HG02588 (cell line): ENCODE measurements around the gene MYO5B.

Source experiments
- ATAC-seq: cut with Tn5 transposase; IDR thresholded peaks from one replicate; pipeline ENCODE4 v1.9.1; 2021; ENCODE audit warnings: mild to moderate bottlenecking, moderate library complexity; ENCODE audit not compliant: unreplicated experiment

Gene MYO5B

DNA sequence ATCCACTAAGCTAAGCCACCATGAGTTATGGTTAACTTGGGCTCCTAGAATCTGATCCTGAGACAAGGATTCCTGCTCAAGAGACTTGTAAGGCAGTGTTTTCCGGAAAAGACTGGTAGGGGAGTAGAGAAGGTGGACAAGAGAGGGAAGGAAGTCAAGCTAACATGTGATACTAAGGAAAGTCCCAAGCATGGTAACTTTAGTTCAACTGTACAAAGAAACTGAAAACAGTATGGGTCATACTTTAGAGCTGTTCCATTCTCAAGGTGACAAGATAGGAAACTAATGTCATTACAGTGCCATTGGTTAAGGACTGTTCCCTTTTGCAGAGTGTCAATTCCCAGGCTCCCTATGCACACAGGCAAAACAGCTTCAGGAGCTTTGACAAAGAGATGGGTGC lies 5.8 kb downstream of the MYO5B start:
- no peak for ATAC-seq

DNA sequence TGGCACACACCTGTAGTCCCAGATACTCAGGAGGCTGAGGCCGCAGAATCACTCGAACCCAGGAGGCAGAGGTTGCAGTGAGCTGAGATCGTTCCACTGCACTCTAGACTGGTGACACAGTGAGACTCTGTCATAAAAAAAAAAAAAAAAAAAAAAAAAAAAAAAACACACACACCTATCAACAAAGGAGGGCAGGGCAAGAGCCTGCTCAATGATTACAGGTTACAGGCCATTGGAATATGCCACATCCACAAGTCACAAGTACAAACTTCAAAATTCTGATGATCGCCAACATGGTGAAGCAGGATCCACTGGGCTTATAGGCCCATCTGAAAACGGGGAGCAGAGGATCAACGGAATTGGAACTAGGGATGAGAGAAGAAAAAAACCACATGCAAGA lies 6.3 kb downstream of the MYO5B start:
- ATAC-seq, result no peak

DNA sequence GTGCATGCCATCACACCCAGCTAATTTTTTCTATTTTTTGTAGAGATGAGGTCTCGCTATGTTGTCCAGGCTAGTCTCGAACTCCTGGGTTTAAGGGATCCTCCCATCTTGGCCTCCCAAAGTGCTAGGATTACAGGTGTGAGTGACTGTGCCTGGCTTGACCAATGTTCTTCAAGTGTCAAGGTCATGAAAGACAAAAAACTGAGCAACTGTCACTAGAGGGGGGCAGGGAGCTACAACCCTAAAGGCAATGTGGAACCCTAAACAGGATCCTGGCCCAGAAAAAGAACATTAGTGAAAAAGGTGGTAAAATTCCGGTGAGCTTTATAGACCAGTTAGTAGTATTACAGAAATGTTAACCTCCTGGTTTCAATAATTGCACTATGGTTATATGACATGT lies 7.3 kb downstream of the MYO5B start:
- ATAC-seq, result no peak

DNA sequence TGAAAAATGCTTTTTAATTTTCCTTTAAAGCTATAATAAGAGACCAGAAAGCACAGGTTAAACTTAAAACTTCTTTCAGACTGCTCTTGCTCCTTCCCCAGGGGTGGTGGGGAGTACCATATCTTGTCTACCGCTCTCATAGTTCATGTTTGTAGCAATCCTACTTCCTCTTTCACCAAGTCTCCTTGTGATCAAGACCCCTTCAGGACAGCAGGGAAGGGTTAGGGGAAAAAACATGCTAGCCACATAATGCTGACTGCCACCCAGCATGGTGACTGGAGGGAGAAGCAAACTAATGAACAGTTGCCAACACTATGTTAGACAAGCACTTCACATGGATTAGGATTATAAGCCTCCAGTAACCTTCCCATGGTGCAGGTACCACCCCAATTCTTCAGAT lies 8.6 kb downstream of the MYO5B start:
- ATAC-seq, result no peak

DNA sequence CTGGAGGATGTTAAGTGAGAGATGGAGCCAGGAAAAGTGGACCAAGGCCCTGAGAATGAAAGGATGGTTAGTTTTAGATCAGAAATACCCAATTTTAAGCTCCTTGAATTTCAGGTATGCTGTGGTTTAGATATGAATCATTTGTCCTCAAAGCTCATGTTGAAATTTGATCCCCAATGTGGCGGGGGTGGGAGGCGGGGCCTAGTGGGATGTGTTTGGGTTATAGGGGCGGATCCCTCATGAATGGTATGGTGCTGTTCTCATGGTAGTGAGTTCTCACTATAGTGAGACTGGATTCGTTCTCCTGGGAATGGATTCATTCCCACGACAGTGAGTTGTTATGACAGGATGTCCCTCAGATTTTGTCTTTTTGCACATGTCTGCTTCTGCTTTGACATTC lies 11.4 kb downstream of the MYO5B start:
- no peak for ATAC-seq

DNA sequence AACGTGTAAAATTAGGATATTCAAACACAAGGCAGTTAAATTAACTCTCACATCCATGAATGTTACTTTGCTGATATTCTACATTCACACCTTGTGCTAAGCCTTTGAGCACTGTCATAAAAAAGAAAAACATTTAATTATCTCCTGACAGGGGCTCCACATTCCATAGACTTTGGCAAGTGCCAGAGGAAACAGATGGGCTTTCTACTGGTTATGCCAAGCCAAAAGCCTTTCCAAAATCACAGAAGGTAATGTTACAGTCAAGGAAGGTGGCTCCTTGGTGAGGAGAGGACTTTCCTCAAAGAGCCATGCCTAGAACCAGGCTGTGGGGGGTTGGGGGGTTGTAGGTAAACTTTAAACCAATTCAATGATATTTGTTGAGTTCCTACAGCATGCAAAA lies 12.4 kb downstream of the MYO5B start:
- ATAC-seq, result no peak

DNA sequence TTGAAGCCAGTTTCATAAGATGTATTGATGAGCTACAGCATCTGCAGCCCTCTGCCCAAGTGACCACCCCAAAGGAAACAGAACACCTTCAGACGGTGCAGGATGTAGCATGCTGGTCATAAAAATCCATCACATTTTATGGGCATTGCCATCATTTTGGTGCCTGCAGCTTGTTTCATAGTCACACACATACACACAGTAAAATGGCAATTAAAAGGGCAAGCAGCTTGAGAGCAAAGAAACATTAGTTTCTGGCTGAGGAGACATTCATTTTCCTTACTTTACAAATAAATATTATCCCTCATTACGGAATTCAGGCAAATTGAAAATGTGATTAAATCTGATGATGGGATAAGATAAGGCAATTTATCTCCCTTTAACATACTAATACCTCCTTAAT lies 13.4 kb downstream of the MYO5B start:
- no peak for ATAC-seq

DNA sequence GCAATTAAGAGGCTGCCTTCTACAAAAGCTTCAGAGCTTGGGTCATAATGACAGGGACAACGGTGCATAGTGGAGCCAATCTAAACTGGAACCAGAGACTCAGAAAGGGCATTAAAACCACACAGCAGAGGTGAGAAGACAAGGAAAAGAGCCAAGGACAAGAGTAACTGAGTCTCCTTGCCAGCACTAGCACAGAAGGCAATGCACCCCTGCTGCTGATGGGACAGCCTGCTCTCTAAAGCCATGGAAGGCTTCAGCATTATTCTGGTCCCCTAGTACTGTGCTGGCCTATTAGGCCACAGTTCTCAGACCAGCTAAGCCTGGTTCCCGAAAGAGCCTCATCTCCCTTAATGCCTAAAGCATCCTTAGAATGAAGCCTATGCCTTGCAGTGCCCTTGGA lies 15.5 kb downstream of the MYO5B start:
- ATAC-seq, result no peak

DNA sequence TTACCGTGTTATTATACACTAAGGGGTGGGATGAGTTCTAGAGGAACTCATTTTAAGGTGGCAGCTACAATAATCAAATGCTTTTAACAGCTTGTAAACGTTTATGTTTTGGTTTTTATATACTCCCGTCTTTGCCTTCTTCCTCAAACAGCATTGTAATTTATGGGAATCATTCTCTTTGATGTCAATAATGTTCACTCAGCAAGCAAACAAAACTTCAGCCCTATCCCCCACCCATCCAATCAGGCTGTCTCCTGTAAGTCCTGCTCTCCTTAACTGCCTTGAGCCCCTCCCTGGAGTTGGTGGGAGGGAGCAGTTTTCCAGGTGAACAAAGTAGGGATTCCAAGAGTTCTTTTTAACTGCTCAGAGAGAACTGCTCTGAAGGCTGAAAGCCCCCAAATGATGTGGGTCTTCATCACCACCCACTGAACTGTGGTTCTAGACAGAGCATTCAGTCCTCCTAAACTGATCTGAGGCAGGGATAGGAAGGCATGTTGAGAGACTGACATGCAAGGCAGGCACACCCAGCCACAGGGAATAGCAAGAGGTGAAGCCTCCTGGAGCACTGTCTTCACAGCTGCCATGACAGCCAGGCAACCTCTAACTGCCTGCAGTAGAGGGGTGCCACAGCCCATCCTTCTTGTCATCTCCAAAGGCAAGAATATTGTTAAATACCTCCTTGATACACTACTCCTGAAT lies 17.5 kb downstream of the MYO5B start:
- no peak for ATAC-seq

DNA sequence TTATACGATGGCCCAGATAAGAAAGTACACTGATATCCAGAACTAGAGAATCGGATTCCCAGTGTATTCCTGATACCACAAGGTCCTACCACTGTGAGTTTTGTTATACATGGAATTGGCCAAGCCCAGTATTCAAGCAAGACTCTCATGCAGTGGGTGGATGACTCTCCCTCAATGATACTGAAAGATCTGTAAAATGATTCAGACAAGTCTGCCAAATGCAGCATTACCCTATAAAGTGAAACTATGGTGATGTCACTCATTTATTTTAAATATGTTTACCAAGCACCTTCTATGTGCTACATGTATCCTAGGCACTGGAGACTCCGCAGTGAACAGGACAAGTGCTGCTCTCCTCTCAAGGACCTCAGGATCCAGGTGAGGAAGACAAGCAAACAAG lies 22.6 kb downstream of the MYO5B start:
- ATAC-seq, result no peak

DNA sequence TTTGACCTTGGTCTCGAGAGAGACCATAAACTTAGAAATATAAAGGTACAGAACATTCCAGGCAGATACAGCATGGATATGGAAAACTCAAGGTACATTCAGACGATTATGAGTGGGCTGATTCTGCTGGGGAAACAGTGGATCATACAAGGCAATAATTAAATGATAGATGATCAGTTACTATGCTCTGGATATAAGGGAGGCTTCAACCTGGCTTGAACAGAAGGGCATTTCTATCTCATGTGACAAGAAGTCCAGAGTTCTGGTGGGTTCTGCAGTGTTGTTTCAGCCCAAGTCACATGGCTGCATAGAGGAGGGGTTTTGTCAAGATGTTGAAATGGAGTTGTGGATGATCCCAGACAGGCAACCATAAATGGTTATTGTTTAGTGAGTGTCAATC lies 23.5 kb downstream of the MYO5B start:
- ATAC-seq, result no peak

DNA sequence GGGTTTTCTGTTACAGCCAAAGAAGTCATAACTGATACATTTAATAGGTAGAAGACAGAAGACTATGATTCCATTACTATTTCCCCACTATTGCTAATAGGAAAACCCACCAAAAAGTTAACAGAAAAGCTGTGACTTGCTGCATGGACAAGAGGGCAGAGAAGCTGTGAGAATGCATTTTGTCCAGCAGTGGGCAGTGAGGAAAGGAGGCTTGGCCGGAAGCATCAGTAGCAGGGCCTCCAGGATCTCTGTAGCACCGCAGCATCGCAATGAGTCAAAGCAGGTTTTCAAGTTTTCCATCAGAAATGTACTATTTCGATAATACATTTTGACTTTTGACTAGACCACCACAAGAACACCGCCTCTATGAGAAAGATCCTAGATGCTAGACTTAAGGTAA lies 24.9 kb downstream of the MYO5B start:
- ATAC-seq, result no peak

DNA sequence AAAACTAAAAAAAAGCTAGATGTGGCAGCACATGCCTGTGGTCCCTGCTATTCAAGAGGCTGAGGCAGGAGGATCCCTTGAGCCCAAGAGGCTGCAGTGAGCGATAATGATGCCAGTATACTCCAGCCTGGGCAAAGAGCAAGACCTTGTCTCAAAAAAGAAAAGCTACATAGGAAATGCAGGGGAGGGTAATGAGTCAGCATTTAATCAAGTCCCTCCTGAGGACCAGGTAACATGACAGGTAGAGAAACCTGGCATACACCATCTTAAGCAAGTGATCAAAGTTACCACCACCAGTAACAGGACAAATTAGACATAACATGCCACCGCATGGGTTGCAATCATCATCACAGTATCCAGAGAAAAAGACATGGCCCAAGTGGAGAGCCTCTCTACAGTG lies 25.8 kb downstream of the MYO5B start:
- ATAC-seq, result no peak

DNA sequence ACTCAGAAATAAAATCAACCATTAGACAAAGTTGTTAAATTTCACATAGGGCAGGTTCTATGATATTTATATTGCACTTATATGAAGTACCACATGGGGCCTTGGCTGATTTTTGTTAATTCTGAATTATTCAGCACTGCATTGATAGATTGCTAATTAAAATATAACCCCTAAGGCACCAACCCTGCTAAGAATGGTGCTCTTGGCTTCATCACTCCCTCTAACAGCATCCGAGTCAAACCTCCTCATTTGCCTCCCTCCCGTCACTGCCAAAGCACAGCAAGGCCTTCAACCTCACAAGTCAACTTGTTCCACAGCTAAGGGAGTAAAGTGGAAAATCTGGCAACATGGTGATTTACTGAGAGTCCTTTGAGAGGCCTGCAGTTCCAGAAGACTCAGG lies 27.0 kb downstream of the MYO5B start:
- no peak for ATAC-seq

DNA sequence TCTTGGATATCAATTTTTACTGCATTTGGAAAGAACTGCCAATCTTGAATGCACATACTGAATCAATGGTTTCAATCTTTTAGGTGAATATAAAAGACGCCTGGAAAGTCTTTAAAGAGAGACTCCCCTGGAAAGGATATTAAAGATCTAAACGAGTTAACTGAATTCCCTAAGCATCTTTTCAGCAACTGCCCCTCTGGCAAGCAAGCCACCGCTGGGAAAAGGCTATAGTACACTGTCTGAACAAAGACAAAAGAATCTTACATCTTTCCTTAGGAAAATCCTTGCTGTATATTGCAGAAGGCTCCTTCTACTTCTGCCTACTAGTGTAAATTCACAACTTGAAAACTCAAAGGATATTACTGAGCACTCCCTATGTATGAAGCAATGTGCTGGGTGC lies 28.0 kb downstream of the MYO5B start:
- ATAC-seq, result no peak

DNA sequence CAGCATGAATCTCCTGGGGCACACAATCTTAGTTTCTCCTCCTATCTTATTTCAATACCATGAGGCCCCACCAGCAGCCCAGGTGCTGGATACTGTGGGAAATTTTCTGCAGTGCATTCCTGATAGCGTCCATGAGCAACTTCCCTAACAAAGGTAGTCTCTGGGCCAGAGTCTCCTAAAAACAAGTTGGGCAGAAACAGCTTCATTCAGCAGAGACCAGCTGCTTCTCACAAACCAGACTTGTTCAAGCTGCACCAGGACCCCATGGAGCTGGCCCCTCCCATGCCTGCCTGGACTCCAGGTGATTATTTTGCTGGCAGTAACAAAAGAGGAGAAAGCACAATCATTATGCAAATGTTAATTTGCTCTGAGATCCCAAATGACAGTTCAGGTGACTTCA lies 31.4 kb downstream of the MYO5B start:
- no peak for ATAC-seq

DNA sequence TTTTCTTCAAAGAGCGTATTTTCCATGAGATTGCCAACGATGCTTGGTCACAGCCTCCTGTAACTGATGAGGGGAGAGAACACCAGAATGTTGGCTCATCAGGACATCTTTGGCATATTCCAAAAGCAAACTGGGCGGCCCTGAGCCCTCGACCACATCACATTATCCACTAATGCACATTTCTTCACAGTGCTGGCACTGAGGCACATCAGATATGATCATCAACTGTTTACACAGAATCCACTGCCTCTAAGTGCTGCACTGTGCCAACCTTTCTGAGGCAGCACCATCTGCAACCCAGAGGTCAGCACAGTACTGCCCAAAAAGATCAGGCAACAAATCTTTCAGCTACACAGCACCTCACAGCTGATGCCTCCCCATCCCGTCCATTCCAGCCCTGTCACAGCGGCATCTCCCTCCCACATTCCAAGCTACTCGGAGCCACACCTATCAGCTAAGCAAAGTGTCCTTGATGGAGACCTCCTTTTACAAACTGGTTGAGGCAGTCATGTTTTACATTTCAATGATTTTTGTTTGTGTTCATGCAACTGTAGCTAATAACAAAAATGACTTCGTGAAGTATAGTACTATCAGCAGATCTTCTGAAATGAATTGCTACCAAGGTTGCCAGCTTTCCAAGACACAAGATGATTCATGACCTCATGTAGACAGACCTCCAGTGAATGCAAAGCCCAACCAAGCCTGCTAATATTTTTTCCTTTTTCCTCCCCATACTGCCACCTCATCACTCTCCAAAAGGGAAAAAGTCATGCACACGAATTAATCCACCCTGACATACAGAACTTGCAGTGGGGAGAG lies 32.3 kb downstream of the MYO5B start:
- no peak for ATAC-seq

DNA sequence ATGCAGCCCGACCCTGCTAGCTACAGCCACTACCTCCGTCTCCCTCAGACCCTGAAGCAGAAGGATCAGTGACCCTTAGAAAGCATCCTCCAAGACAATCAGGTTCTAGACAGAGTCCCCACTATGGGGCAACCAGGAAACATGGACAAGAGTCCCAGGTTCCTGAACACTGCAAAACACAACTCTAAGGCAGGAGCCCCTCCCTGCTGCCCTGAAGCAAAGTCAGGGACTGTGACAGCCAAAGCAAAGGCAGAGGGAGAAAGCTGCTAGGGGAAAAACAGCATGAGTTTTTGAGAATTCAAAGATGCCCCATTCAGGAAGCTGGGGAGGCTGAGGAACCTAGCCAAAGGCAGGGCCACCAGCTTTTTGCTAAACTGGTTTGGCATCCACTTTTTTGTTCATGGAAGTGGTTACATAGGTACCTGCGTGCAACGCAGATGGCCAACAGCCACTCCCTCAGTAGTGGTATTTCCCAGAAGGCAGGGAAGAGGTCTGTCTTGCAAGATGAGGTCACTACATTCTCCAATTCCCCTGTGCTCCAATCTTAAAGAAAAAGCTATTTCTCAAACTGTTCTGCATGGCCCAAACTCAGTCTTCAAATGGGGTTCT lies 33.2 kb downstream of the MYO5B start:
- no peak for ATAC-seq

DNA sequence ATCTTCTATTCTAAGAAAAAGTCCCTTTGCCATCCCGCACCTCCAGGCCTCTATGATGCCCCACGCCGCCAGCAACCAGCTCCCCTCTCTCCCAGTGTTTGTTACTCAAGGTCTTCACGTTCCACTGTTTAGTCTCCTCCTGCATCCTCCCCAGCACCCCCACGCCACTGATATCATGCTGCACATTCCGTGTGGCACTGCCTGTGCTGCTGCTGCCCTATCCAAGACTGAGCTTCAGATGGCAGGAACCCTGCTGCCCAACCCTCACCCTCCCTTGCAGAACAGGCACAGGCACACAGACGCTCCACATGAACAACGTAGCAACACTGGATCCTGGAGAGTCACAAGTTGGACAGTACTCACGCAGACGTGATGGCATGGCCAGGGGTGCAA lies 35.3 kb downstream of the MYO5B start:
- no peak for ATAC-seq

DNA sequence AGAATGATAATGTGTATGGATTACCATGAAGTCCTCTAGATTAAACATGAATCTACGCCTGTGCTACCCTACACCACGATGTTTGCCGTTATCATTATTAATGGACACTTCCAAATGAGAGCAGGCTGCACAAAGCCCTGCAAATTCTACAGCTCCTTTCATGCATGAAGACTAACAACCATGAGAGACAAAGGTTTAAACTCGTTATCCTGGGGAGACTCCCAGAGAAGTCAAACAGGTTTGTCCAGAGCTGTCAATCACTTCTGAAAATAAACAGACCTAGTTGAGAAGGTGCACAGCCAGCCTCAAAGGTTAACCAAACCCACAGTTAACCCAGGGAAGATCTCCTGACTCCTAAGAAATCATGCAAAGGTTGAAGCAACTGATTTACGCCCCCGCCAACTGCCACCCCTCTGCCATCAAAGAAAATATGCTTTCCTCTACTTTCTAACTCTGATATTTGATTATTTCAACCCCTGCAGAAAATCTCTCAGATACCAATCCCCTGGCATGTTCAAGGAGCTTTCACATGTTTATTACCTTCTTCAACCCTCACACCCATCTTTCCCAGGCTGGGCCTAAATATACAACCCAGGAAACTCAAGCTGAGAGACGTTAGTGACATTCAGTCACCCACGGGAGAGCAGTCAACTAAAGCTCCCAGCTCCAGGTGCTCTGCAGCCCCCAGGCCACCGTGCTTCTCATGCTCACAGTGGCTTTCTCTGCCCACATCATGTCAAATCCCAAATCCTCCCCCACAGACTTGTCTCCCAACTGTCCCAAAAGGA lies 35.9 kb downstream of the MYO5B start:
- ATAC-seq, result no peak

DNA sequence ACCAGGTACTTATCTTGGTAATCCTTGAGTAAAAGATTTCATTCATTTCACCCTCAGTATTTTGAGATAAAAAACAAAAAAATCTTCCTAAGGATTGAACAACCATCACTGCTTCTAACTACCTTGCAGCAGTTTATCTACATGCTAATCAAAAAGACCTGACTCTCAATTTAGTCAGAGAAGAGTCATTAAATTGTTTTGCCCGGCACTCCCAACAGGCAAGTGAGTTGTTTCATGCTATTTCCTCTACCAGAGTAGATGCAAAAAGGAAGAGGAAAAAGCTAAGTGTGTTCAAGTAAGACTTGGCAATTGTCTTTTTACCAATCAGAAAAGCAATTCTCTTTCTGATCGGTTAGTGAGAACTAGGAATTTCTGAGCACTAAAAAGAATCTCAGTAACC lies 39.5 kb downstream of the MYO5B start:
- no peak for ATAC-seq

DNA sequence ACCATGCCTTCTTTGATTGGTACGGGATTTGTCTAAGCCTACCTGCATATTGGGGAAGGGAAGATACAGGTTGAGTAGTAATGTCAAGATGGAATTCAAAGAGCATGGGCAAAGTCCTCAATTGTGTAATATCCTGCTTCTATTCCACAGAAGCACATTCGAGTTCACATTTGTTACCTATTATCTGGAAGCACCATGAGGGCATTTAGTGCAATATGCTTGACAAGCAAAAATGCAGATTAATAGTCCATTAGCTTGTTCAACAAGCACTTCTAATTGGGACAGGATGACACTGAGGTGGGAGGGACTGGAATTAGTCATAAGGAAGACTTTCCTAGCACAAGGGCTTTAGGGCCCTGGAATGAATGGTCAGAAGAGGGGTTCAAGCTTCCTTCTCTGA lies 40.5 kb downstream of the MYO5B start:
- no peak for ATAC-seq
